SHP77 treated with DMSO at 0.1 percent for 48 hours (cell line): ENCODE results near the gene FNDC11.
"Not testable (repeated sequence)": the region's sequence is repeated elsewhere in the genome, so short reads cannot be mapped to it uniquely, and the experiment has no call there.

ENCODE experiments used
- DNase-seq: peaks from one replicate; lab custom pipeline; 2025; lab: John Stamatoyannopoulos, UW

Gene FNDC11

GRCh38 chr20:63567386-63568169 lies 13.6 kb downstream of the FNDC11 start:
- no peak for DNase-seq

- no peak for DNase-seq
Observed at GRCh38 chr20:63568170-63568981, 14.4 kb downstream of the FNDC11 start.

- DNase-seq, result peak; percentile 76
Observed at GRCh38 chr20:63568986-63569949, 15.3 kb downstream of the FNDC11 start.

GRCh38 chr20:63570281-63571086 lies 16.5 kb downstream of the FNDC11 start:
- no peak for DNase-seq

- not testable (repeated sequence) for DNase-seq
Observed at GRCh38 chr20:63571087-63571478, 17.1 kb downstream of the FNDC11 start.

GRCh38 chr20:63572071-63572787 lies 18.3 kb downstream of the FNDC11 start:
- DNase-seq, result no peak

GRCh38 chr20:63572788-63573646 lies 19.1 kb downstream of the FNDC11 start:
- DNase-seq, result no peak

GRCh38 chr20:63573647-63574131 lies 19.7 kb downstream of the FNDC11 start:
- DNase-seq, result no peak

- no peak for DNase-seq
Observed at GRCh38 chr20:63574156-63574828, 20.3 kb downstream of the FNDC11 start, which contains the start of gene HELZ2. Gene HELZ2 (minus strand): TSS chr20:63574239. CDS start chr20:63572385, 1,854 bp downstream.

GRCh38 chr20:63574829-63575743 lies 21.1 kb downstream of the FNDC11 start:
- no peak for DNase-seq

GRCh38 chr20:63576311-63576710 lies 22.4 kb downstream of the FNDC11 start:
- no peak for DNase-seq

GRCh38 chr20:63577317-63577894 lies 23.4 kb downstream of the FNDC11 start:
- DNase-seq, result no peak

GRCh38 chr20:63578224-63579016 lies 24.5 kb downstream of the FNDC11 start:
- peak; percentile 29 for DNase-seq

- no peak for DNase-seq
Observed at GRCh38 chr20:63579017-63579694, 25.2 kb downstream of the FNDC11 start.

- peak; percentile 70 for DNase-seq
Observed at GRCh38 chr20:63580796-63581461, 27.0 kb downstream of the FNDC11 start.
